AG08396 (cell line): Measurements from ENCODE around the gene GIPC1.
"Not testable (repeated sequence)": the region's sequence is repeated elsewhere in the genome, so short reads cannot be mapped to it uniquely, and the experiment has no call there.

Experiments
- DNase-seq: peaks from one replicate; pipeline ENCODE4 v3.0.0; 2012; ENCODE audit warnings: low spot score, mixed read lengths

GIPC1 gene

GRCh38 chr19:14471436-14472187, 24.3 kb downstream of the GIPC1 start:
- no peak for DNase-seq

DNA sequence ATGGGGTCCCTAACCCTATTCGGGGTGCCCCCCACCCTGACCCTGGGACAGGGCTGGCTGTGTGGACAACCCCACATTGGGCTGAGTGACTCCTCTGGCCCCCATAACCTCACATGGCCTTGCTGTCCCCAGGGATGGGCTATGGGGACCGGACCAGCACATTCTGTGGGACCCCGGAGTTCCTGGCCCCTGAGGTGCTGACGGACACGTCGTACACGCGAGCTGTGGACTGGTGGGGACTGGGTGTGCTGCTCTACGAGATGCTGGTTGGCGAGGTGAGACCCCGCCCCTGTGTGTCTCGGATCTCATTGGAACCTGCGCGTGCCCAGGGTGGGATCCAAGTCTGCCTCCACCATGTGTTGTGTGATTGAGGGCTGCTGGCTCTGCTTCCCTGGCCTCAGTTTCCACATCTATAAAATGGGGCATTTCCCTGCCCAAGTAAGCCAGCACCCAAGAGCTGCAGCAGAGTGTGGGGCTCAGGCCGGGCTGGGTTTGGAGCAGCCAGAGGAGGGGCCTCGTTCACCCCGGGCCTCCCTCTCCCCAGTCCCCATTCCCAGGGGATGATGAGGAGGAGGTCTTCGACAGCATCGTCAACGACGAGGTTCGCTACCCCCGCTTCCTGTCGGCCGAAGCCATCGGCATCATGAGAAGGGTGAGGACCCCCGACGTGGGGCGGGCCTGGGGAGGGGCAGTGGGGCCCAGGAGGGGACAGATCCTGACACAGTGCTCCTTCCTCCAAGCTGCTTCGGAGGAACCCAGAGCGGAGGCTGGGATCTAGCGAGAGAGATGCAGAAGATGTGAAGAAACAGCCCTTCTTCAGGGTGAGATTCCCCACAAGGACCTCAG, 25.7 kb downstream of the GIPC1 start:
- no peak for DNase-seq

GRCh38 chr19:14467816-14468215, 28.1 kb downstream of the GIPC1 start:
- DNase-seq, result no peak

DNA sequence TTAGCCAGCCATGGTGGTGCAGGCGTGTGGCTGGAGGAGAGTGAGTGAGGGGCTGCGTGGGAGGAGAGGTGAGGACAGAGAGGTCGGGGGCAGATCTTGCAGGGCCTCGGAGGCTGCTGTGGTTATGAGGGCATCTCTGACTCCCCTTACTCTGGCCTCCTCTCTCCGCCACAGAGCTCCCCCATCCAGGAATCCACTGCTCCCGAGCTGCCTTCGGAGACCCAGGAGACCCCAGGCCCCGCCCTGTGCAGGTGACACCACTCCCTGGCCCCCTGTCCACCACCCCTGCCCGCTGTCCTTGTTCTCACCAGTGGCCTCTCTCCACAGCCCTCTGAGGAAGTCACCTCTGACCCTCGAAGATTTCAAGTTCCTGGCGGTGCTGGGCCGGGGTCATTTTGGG, 28.5 kb downstream of the GIPC1 start:
- no peak for DNase-seq

- DNase-seq, result no peak
These were observed 32.2 kb downstream of the GIPC1 start for GRCh38 chr19:14463747-14464146.

DNA sequence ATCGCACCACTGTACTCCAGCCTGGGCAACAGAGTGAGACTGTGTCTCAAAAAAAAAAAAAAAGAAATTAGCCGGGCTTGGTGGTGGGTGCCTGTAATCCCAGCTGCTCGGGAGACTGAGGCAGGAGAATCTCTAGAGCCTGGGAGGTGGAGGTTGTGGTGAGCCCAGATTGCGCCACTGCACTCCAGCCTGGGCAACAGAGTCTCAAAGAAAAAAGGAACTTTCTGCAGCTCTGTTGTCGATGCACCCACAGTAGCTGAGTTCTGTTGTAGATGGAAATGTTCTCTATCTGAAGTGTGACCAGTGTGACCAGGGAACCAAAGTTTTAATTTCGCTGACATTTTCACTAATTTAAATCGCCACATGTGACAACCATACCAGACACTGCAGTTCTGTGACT, 33.5 kb downstream of the GIPC1 start:
- DNase-seq, result not testable (repeated sequence)

DNA sequence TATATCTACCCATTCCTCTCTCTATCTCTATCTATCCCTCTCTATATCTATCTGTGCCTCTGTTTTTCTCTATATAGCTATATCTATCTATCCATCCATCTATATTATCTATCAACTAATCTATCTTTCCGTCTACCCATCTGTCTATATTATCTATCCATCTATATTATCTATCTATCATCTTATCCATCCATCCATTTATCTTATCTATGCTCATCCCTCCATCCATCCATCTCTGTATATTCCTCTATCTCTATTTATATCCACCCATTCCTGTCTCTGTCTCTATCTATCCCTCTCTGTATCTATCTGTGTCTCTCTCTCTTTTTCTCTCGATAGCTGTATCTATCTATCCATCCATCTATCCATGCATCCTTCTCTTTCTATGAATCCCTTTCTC, 35.0 kb downstream of the GIPC1 start:
- DNase-seq, result no peak

DNA sequence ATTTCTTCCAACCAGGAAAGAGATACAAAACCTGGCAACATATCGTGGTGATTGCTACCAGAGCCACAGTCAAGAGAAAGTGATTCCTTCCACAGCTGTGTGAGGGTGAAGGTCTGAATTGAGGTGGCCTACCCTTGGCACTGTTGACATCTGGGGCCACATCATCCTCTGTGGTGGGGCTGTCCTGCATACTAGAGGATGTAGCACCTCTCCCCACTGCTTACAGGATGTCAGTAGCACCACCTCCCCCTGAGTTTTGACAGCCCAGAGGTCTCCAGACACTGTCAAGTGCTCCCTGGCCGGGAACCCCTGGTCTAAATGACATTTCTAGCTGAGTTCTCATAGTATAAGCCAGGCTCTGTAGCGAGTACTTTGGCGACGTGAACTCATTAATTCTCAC, 36.2 kb downstream of the GIPC1 start:
- DNase-seq, result no peak

- not testable (repeated sequence) for DNase-seq
These were observed 43.6 kb downstream of the GIPC1 start for GRCh38 chr19:14452303-14452702.

DNA sequence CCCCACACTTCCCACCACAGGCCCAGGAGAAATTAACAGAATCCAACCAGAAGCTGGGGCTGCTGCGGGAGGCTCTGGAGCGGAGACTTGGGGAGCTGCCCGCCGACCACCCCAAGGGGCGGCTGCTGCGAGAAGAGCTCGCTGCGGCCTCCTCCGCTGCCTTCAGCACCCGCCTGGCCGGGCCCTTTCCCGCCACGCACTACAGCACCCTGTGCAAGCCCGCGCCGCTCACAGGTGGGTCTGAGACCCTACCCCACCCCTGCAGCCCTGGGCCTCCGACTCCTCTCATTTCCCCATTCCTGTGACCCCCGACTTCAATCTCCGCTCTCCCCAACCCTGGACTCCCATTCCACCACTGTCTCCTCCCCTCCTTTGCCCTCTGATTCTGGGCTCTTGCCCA, 45.1 kb downstream of the GIPC1 start:
- no peak for DNase-seq

DNA sequence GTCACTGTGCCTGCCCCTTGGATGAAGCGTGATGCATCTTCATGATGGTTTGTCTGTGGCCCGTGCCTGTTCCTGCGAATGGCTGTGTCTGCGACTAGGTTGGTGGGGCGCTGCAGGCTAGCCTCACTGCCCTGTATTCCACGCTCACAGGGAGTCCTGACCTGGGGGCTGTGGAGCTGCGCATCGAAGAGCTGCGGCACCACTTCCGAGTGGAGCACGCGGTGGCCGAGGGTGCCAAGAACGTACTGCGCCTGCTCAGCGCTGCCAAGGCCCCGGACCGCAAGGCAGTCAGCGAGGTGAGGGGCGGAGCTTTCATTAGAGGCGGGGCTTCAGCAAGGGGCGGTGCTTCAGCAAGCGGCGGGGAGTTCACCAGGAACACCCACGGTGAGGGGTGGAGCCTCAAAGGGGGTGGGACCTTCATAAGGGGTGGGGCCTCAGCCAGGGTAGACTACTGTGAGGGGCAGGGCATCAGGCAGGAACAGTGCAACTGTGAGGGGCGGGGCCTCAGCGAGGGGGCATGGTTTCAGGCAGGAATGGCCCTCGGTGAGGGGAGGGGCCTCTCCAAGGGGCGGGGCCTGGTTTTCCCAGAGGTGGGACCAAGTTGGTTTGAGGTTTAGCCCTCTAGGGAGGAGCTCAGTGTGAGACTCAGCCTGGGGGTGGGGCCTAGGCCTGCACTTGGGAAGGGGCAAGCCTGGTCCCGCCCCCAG, 45.6 kb downstream of the GIPC1 start:
- DNase-seq, result peak; percentile 78

DNA sequence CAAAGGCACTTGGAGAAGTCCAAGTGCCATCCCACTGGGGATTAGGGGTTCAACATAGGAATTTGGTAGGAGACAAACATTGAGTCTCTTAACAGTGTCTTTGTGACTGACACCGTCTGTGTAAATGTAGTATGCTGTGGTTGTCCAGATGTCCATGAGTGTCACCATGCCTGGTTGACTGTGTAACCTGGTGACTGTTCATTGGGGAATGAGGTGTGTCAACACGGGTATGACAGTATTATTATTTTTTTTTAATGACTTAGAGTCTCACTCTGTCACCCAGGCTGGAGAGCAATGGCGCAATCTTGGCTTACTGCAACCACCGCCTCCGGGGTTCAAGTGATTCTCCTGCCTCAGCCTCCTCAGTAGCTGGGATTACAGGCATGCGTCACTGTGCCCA, 46.6 kb downstream of the GIPC1 start:
- DNase-seq, result no peak

GRCh38 chr19:14446336-14447036, 49.4 kb downstream of the GIPC1 start:
- DNase-seq, result no peak

DNA sequence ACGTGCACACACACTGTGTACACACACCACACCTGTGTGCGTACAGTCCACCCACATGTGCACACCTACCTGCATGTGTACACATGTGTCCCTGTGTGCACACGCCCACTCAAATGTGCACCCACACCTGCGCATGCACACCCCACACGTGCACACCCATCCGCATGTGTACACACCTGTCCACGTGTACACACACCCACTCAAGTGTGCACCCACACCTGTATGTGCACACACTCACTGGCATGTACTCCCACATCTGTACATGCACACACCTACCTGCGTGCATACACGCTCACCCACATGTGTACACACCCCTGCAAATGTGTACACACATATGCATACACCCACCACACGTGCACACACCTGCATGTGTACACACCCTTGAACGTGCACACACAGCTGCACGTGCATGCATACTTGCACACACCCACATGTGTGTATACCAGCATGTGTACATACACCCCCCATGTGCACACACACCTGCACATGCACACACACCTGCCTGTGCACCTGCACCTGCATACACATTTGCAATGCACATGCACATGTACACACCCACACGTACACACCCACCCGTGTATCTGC, 52.2 kb downstream of the GIPC1 start:
- no peak for DNase-seq

- DNase-seq, result no peak
These were observed 52.9 kb downstream of the GIPC1 start for GRCh38 chr19:14442891-14443631.

DNA sequence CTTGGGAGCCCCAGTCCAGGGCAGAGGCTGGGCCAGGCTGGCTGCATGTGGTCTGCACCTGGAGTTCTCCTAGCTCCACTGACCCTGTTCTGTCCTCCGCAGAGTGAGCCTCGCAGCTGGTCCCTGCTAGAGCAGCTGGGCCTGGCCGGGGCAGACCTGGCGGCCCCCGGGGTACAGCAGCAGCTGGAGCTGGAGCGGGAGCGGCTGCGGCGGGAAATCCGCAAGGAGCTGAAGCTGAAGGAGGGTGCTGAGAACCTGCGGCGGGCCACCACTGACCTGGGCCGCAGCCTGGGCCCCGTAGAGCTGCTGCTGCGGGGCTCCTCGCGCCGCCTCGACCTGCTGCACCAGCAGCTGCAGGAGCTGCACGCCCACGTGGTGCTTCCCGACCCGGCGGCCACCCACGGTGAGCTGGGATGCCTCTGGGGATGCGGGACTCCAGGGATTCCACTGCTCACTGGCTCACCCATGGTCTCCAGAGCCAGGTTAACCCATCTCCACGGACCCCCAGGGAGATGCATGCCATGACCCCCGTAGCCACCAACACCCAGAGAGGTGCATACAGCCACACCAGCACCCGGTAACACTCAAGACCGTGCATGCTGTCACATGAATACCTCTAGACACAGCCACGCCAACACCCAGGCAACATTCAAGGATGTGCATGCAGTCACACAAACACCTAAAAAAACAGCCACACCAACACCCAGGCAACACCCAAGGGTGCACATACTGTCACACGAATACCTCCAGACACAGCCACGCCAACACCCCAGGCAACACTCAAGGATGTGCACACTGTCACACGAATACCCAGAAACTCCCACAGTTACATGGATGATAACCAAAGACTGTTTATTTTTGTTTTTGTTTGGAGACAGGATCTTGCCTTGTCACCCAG, 54.6 kb downstream of the GIPC1 start:
- DNase-seq, result no peak

DNA sequence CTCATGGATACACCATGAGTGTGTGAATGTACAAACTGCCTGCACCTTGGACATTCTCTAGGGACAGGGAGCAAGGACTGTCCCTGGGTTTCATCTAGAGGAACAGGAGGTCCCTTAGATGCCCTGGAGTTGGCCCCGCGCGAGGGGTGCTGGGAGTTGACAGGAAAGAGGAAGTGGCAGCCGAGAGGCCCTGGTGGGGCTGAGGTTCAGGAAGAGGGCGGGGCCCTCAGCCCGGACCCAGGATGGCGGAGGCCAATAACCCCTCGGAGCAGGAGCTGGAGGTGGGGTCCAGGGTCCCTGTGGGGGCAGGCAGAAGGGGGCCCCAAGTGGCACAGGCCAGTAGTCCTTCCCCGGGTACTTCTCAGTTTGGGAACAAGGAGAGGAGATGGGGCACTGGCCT, 55.9 kb downstream of the GIPC1 start:
- no peak for DNase-seq

DNA sequence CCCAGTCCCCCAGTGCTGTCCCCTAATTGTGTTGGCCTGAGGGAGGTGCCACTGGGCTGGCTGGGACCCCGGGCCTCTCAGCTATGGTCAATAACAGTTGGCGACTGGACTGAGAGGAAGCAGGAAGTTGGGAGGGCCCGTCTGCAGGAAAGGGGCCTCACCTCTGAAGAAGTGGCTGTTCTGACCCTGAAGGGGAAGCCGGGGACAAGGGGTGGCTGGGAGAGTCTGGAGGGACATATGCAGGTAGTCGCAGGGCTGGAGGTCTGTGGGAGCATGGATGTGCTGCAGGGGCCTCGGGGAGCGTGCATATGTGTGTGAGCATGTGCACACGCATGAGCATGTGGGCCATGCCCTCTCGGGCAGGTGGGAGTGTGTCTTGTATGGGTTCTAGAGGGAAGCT, 56.9 kb downstream of the GIPC1 start:
- no peak for DNase-seq

DNA sequence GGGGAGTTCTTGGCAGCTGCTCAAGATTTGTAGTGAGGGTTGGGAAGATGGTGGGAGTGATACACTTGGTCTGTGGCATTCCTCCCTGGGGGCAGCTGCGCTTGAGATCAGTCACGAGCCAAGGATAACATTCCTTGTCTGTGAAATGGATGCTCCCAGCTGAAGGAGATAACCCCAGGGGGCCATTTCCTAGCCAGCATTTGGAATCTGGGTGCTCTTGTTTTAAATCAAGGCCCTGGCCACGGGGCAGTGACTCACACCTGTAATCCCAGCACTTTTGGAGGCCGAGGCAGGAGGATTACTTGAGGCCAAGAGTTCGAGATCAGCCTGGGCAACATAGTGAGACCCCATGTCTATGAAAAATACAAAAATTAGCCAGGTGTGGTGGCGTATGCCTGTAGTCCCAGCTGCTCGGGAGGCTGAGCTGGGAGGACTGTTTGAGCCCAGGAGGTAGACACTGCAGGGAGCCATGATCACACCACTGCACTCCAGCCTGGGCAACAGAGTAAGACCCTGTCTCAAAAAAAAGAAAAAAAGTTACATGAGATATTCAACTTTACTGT, 58.3 kb downstream of the GIPC1 start:
- no peak for DNase-seq
